Peyer's patch (tissue), 4 donors: ENCODE results near the gene ARPC5.

Experiments used
- POLR2A ChIP-seq, 2 donors: fragments of 450-650 bp; IDR thresholded peaks; one replicate each; pipeline ENCODE4 v1.5.1; 2017; ENCODE audit warnings: antibody characterized with exemption in 2 of 2, mild to moderate bottlenecking in 2 of 2, moderate library complexity in 2 of 2
- TF ChIP-seq, protein P1 (sequence below), 6 experiments: fragments of 450-650 bp in 4 of 6; fragments of 200-600 bp in 2 of 6; sonication (generic) in 1 of 6; IDR thresholded peaks; one replicate each; pipeline ENCODE4 v1.5.1; 2017 to 2019; ENCODE audit warnings: antibody characterized with exemption in 6 of 6, mild to moderate bottlenecking in 3 of 6, moderate library complexity in 1 of 6

DNA sequence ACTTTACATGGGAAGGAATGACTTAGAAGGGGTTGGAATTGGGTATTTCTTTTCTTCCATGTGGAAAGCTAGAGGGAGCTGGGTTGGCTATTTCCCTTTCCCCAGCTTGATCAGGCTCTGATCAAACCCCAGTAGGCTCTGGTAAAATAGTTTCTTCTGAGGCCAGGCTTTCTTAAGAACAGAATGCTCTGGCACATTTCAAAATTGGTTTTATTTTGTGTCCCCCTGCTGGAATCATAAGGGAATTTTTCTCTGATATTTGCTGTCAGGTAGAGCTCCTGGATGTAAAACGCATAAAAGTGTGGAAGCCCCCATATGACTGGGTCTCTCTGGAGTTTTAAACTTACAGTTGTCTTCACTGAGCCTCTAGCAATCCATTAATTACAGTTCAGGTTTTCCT is 34.6 kb upstream of the ARPC5 start:
- TF ChIP-seq, protein P1, sequence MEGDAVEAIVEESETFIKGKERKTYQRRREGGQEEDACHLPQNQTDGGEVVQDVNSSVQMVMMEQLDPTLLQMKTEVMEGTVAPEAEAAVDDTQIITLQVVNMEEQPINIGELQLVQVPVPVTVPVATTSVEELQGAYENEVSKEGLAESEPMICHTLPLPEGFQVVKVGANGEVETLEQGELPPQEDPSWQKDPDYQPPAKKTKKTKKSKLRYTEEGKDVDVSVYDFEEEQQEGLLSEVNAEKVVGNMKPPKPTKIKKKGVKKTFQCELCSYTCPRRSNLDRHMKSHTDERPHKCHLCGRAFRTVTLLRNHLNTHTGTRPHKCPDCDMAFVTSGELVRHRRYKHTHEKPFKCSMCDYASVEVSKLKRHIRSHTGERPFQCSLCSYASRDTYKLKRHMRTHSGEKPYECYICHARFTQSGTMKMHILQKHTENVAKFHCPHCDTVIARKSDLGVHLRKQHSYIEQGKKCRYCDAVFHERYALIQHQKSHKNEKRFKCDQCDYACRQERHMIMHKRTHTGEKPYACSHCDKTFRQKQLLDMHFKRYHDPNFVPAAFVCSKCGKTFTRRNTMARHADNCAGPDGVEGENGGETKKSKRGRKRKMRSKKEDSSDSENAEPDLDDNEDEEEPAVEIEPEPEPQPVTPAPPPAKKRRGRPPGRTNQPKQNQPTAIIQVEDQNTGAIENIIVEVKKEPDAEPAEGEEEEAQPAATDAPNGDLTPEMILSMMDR (IDR thresholded peaks at IDR 0.05) = no peak
- TF ChIP-seq POLR2A (IDR thresholded peaks at IDR 0.05) = no peak
